ENCODE measurements around the gene DNAH10. TPM values are rescaled to one million over a fixed set of nuclear protein-coding genes. Genes with fewer than 3 reads are reported as not detected.
"Not testable (repeated sequence)": the region's sequence is repeated elsewhere in the genome, so short reads cannot be mapped to it uniquely, and the experiment has no call there.

Gene DNAH10
- total RNA-seq, 1 donor from 2014 or later, result 0.62 TPM

- peak; percentile 40 for DNase-seq
These were observed 145.8 kb downstream of the DNAH10 start for GRCh38 chr12:123907726-123908476.

GRCh38 chr12:123908884-123909725 is 147.0 kb downstream of the DNAH10 start:
- peak; percentile 61 for DNase-seq

- no peak for DNase-seq
These were observed 148.0 kb downstream of the DNAH10 start for GRCh38 chr12:123910057-123910456.

- no peak for DNase-seq
These were observed 148.7 kb downstream of the DNAH10 start for GRCh38 chr12:123910761-123911193.

GRCh38 chr12:123911672-123912409 is 149.7 kb downstream of the DNAH10 start:
- DNase-seq, result not testable (repeated sequence)

GRCh38 chr12:123912415-123913380 is 150.6 kb downstream of the DNAH10 start:
- DNase-seq, result peak; percentile 45

GRCh38 chr12:123914726-123915333 is 152.7 kb downstream of the DNAH10 start:
- DNase-seq, result no peak

GRCh38 chr12:123916729-123917128 is 154.6 kb downstream of the DNAH10 start:
- no peak for DNase-seq

GRCh38 chr12:123917337-123917850 is 155.3 kb downstream of the DNAH10 start:
- no peak for DNase-seq

- DNase-seq, result no peak
These were observed 157.9 kb downstream of the DNAH10 start for GRCh38 chr12:123919980-123920360.

GRCh38 chr12:123923038-123923437 is 160.9 kb downstream of the DNAH10 start:
- DNase-seq, result no peak

GRCh38 chr12:123923927-123924326 is 161.8 kb downstream of the DNAH10 start:
- DNase-seq, result no peak

GRCh38 chr12:123924539-123924938 is 162.4 kb downstream of the DNAH10 start:
- DNase-seq, result no peak

- DNase-seq, result no peak
These were observed 166.3 kb downstream of the DNAH10 start for GRCh38 chr12:123928274-123928865.

- DNase-seq, result no peak
These were observed 166.8 kb downstream of the DNAH10 start for GRCh38 chr12:123928897-123929296.

- peak; percentile 80 for DNase-seq
These were observed 168.0 kb downstream of the DNAH10 start for GRCh38 chr12:123929946-123930583.

GRCh38 chr12:123931686-123932321 is 169.7 kb downstream of the DNAH10 start:
- no peak for DNase-seq

- DNase-seq, result no peak
These were observed 171.1 kb downstream of the DNAH10 start for GRCh38 chr12:123933214-123933613.

- DNase-seq, result no peak
These were observed 172.0 kb downstream of the DNAH10 start for GRCh38 chr12:123934016-123934620.
